ENCODE results near the gene UBQLN3.

DNA sequence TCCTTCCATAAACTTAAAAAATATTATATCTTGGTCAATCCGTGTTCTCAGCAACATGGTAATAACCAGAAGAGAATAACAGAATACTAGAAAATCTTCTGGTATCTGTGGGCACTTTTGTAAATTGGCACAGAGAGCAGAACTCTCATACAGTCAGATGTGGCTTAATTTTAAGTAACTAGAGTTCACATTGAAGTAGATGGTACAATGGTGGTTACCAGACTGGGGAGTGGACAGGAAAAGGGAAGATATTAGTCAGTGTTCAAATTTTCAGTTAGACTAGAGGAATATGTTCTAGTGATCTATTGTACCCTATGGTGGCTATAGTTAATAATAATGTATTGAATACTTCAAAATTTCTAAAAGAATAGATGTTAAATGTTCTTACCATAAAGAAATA lies 31.7 kb upstream of the UBQLN3 start:
- TF ChIP-seq, protein P1, sequence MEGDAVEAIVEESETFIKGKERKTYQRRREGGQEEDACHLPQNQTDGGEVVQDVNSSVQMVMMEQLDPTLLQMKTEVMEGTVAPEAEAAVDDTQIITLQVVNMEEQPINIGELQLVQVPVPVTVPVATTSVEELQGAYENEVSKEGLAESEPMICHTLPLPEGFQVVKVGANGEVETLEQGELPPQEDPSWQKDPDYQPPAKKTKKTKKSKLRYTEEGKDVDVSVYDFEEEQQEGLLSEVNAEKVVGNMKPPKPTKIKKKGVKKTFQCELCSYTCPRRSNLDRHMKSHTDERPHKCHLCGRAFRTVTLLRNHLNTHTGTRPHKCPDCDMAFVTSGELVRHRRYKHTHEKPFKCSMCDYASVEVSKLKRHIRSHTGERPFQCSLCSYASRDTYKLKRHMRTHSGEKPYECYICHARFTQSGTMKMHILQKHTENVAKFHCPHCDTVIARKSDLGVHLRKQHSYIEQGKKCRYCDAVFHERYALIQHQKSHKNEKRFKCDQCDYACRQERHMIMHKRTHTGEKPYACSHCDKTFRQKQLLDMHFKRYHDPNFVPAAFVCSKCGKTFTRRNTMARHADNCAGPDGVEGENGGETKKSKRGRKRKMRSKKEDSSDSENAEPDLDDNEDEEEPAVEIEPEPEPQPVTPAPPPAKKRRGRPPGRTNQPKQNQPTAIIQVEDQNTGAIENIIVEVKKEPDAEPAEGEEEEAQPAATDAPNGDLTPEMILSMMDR (tag by site-specific recombination; IDR thresholded peaks at IDR 0.05) = no peak
- no peak for TF ChIP-seq ZNF350 (tag by site-specific recombination; IDR thresholded peaks at IDR 0.05)
- TF ChIP-seq, protein P2, sequence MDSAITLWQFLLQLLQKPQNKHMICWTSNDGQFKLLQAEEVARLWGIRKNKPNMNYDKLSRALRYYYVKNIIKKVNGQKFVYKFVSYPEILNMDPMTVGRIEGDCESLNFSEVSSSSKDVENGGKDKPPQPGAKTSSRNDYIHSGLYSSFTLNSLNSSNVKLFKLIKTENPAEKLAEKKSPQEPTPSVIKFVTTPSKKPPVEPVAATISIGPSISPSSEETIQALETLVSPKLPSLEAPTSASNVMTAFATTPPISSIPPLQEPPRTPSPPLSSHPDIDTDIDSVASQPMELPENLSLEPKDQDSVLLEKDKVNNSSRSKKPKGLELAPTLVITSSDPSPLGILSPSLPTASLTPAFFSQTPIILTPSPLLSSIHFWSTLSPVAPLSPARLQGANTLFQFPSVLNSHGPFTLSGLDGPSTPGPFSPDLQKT (IDR thresholded peaks at IDR 0.05; ENCODE audit: borderline replicate concordance, low read depth, low read length) = no peak

Data from HEK293 (cell line).